Cardiac muscle cell (in vitro differentiated cells and primary cell): ENCODE data around the gene DST. TPM values are rescaled to one million over a fixed set of nuclear protein-coding genes. Genes with fewer than 3 reads are reported as not detected.

Experiments used
- DNase-seq, 2 donors: peaks; one replicate each; pipeline versions ENCODE4 v3.0.0 to v3.0.0-alpha.2; 2010 to 2017; ENCODE audit warnings: low read depth in 1 of 2, low spot score in 1 of 2
- H3K27ac ChIP-seq: fragments of 200-600 bp; sonication (generic); 2 replicates; pipeline ENCODE4 v1.5.1; 2016
- H3K27me3 ChIP-seq: fragments of 200-600 bp; sonication (generic); 2 replicates; pipeline ENCODE4 v1.6.0; 2016; ENCODE audit warnings: control low read depth
- H3K36me3 ChIP-seq: fragments of 200-600 bp; sonication (generic); 2 replicates; pipeline ENCODE4 v1.5.1; 2016; ENCODE audit warnings: control low read depth
- H3K4me1 ChIP-seq: fragments of 200-600 bp; sonication (generic); 2 replicates; pipeline ENCODE4 v1.8.1; 2017; ENCODE audit warnings: low read depth, mild to moderate bottlenecking, mixed run types
- H3K4me3 ChIP-seq: fragments of 200-600 bp; sonication (generic); 2 replicates; pipeline ENCODE4 v1.5.1; 2016; ENCODE audit warnings: mild to moderate bottlenecking
- H3K9me3 ChIP-seq: fragments of 200-600 bp; sonication (generic); 2 replicates; pipeline ENCODE4 v1.5.1; 2017; ENCODE audit warnings: low read depth, mild to moderate bottlenecking, control low read depth
- polyA plus RNA-seq: library from polyadenylated mRNA; unstranded; fragments of >200 nt; fragmentation: Nextera tagmentation; extraction: Ambion mirVana; gene quantifications from 2 replicates; pipeline ENCODE4 v1.2.1, GENCODE V29; 2016
- total RNA-seq: library from RNA; depleted of rRNA; stranded (reverse); fragments of >200 nt; gene quantifications from 2 replicates; pipeline ENCODE4 v1.2.3, GENCODE V29; 2016
- TF ChIP-seq, protein P1 (sequence below): IDR thresholded peaks from 2 replicates; pipeline ENCODE4 v1.5.1; 2012; ENCODE audit warnings: low read depth, mild to moderate bottlenecking, low read length

DST gene
- total and polyA plus RNA-seq, 2 experiments from 2014 or later, result 31.7 to 82.1 TPM

DNA sequence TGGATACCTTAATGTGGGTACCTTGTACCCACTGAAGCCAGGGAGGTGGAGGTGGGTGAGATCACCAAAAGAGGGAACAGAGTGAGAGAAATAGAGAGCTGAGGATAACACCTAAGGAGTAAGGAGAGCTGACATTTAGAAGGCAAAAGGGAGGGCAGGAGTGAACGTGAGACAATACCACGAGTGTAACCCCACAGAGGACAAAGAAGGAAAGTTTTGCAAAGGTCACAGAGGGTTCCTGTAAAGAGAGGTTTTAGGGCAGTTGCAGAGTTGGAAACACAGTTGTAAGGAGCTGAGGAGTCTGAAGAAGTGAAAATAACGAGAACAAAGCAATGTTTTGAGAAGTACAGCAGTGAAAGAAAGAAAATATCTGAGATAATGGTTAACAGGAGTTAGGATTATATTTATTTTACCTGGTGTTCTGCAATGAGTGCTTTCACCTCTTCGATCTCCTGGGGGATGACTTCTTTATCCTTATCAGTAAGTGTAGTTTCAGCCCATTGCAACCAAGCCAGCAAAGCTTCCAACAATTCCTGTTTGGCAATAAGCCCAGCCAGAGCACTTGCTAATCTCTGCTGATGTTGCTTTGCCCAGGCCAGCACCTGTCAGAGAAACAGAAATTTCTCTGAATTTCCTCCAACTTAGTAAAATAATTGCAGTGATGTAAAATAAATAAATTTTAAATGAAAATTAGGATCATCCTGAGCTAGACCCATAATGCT is 166.8 kb downstream of the DST start:
- no peaks in the 10 kb centered on the region for H3K4me1 ChIP-seq

GRCh38 chr6:56474532-56474931 is 168.2 kb downstream of the DST start:
- Histone ChIP-seq H3K36me3 (peaks cover 22% of the 10 kb centered on the region), H3K4me1 (no peaks in the 10 kb centered on the region), H3K9me3 (no peaks in the 10 kb centered on the region), H3K27ac (no peak overlapping the region), H3K27me3 (no peaks in the 10 kb centered on the region), H3K4me3 (no peak overlapping the region)
- no peak for DNase-seq
- TF ChIP-seq, protein P1, sequence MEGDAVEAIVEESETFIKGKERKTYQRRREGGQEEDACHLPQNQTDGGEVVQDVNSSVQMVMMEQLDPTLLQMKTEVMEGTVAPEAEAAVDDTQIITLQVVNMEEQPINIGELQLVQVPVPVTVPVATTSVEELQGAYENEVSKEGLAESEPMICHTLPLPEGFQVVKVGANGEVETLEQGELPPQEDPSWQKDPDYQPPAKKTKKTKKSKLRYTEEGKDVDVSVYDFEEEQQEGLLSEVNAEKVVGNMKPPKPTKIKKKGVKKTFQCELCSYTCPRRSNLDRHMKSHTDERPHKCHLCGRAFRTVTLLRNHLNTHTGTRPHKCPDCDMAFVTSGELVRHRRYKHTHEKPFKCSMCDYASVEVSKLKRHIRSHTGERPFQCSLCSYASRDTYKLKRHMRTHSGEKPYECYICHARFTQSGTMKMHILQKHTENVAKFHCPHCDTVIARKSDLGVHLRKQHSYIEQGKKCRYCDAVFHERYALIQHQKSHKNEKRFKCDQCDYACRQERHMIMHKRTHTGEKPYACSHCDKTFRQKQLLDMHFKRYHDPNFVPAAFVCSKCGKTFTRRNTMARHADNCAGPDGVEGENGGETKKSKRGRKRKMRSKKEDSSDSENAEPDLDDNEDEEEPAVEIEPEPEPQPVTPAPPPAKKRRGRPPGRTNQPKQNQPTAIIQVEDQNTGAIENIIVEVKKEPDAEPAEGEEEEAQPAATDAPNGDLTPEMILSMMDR, result no peak

More for the DNA sequence above, 166.8 kb downstream of the DST start:
- Histone ChIP-seq H3K27ac (no peak overlapping the region), H3K27me3 (no peaks in the 10 kb centered on the region), H3K36me3 (peaks cover 27% of the 10 kb centered on the region), H3K9me3 (no peaks in the 10 kb centered on the region), H3K4me3 (no peak overlapping the region)
- TF ChIP-seq, protein P1, result no peak
- DNase-seq, result peak; percentile 50 to 54

DNA sequence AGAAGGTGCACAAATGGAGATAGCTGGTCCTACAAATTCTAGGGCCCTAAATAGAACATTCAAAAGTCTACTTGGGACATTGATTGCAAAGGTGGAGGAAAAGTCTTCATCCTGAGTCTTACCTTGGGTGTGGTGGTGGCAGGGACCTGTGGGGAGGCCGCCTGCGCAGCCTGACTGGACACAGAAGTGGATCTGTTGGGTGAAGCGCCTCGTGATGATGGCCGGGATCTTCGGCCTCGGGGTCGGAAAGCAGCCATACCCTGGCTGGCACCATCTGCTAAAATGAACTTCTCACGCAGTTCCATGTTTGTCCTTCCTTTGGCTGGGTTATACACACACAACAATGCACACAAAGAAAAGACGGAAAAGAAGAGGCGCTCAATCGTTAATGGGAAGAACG is 179.2 kb downstream of the DST start:
- Histone ChIP-seq H3K27ac (no peak overlapping the region), H3K36me3 (peaks cover 32% of the 10 kb centered on the region), H3K4me1 (no peaks in the 10 kb centered on the region), H3K27me3 (no peaks in the 10 kb centered on the region), H3K9me3 (no peaks in the 10 kb centered on the region), H3K4me3 (no peak overlapping the region)
- TF ChIP-seq, protein P1, result no peak
- DNase-seq, result no peak

DNA sequence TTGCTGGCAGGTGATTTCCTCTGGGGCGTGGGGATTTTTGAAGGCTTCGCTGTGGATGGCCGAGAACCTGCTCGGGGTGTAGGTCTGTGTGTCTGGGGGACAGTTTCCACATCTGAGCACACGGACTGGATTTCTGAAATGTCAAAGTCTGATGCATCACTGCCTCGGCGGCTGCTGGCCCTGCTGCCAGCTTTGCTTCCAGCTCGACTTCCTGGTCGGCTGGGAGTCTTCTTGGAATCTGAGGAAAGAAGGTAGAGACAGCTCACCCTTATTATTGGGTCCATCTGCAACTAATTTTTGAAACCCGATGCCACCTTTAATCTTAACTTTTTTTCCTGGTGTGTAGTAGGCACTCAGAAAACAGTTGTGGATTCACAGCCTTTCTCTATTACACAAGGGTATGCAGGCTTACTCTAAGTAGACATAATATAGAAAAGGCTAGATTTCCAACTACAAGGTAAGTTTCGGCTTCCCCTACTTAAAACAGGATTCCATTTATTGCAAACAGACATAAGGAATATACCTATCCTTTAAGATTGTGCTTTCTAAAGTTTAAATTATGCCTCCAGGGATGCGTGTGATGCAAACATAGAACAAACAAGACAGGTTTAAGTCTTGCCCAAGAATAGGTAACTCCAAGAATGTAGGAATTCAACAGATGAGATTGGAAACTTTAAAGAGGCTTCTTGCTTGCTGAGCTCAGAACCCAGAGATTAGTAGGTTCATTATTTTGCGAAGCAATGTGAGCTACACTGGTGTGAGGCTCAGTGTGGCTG is 183.5 kb downstream of the DST start:
- no peaks in the 10 kb centered on the region for H3K4me1 ChIP-seq
- no peaks in the 10 kb centered on the region for H3K9me3 ChIP-seq
- no peak overlapping the region for H3K27ac ChIP-seq
- DNase-seq, result no peak
- no peaks in the 10 kb centered on the region for H3K27me3 ChIP-seq
- H3K4me3 ChIP-seq, result no peak overlapping the region
- TF ChIP-seq, protein P1, result no peak
- H3K36me3 ChIP-seq, result peaks cover 22% of the 10 kb centered on the region

DNA sequence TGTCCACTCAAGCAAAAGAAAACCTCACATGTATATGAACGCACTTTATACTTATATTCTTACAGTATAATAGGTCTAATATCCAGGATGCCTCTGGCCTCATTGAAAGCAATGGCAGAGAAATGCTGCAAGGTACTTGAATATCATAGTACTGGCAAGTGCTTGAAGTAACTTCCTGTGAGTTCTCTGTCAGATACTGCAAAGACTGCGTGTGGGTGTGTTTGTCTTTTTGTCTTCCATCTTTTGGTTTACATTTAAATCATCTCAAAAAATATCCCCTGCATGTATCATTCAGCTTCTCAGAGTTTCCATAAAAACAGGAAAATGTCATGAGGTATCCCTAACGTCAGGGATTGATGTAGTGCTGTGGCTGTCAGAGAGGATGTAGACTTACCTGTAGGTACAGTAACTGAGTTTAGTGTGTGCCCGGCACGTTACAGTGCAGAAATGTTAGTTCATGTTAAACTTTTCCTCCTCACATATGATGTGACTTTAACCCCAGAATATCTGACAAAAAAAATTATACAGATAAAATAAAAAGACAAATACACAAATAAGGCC is 184.3 kb downstream of the DST start:
- TF ChIP-seq, protein P1, result no peak
- Histone ChIP-seq H3K27ac (no peak overlapping the region), H3K27me3 (no peaks in the 10 kb centered on the region), H3K36me3 (peaks cover 21% of the 10 kb centered on the region), H3K4me1 (no peaks in the 10 kb centered on the region), H3K9me3 (no peaks in the 10 kb centered on the region), H3K4me3 (no peak overlapping the region)
- DNase-seq, result no peak
